Cardiac muscle cell (in vitro differentiated cells and primary cell): ENCODE results near the gene CTU2. TPM values are rescaled to one million over a fixed set of nuclear protein-coding genes. Genes with fewer than 3 reads are reported as not detected.

Source experiments
- DNase-seq, 2 donors: peaks; one replicate each; pipeline versions ENCODE4 v3.0.0 to v3.0.0-alpha.2; 2010 to 2017; ENCODE audit warnings: low read depth in 1 of 2, low spot score in 1 of 2
- H3K27ac ChIP-seq: fragments of 200-600 bp; sonication (generic); 2 replicates; pipeline ENCODE4 v1.5.1; 2016
- H3K27me3 ChIP-seq: fragments of 200-600 bp; sonication (generic); 2 replicates; pipeline ENCODE4 v1.6.0; 2016; ENCODE audit warnings: control low read depth
- H3K36me3 ChIP-seq: fragments of 200-600 bp; sonication (generic); 2 replicates; pipeline ENCODE4 v1.5.1; 2016; ENCODE audit warnings: control low read depth
- H3K4me1 ChIP-seq: fragments of 200-600 bp; sonication (generic); 2 replicates; pipeline ENCODE4 v1.8.1; 2017; ENCODE audit warnings: low read depth, mild to moderate bottlenecking, mixed run types
- H3K4me3 ChIP-seq: fragments of 200-600 bp; sonication (generic); 2 replicates; pipeline ENCODE4 v1.5.1; 2016; ENCODE audit warnings: mild to moderate bottlenecking
- H3K9me3 ChIP-seq: fragments of 200-600 bp; sonication (generic); 2 replicates; pipeline ENCODE4 v1.5.1; 2017; ENCODE audit warnings: low read depth, mild to moderate bottlenecking, control low read depth
- polyA plus RNA-seq: library from polyadenylated mRNA; unstranded; fragments of >200 nt; fragmentation: Nextera tagmentation; extraction: Ambion mirVana; gene quantifications from 2 replicates; pipeline ENCODE4 v1.2.1, GENCODE V29; 2016
- total RNA-seq: library from RNA; depleted of rRNA; stranded (reverse); fragments of >200 nt; gene quantifications from 2 replicates; pipeline ENCODE4 v1.2.3, GENCODE V29; 2016
- TF ChIP-seq, protein P1 (sequence below): IDR thresholded peaks from 2 replicates; pipeline ENCODE4 v1.5.1; 2012; ENCODE audit warnings: low read depth, mild to moderate bottlenecking, low read length

The CTU2 gene
- total and polyA plus RNA-seq, 2 experiments from 2014 or later: 9.2 to 10.8 TPM

DNA sequence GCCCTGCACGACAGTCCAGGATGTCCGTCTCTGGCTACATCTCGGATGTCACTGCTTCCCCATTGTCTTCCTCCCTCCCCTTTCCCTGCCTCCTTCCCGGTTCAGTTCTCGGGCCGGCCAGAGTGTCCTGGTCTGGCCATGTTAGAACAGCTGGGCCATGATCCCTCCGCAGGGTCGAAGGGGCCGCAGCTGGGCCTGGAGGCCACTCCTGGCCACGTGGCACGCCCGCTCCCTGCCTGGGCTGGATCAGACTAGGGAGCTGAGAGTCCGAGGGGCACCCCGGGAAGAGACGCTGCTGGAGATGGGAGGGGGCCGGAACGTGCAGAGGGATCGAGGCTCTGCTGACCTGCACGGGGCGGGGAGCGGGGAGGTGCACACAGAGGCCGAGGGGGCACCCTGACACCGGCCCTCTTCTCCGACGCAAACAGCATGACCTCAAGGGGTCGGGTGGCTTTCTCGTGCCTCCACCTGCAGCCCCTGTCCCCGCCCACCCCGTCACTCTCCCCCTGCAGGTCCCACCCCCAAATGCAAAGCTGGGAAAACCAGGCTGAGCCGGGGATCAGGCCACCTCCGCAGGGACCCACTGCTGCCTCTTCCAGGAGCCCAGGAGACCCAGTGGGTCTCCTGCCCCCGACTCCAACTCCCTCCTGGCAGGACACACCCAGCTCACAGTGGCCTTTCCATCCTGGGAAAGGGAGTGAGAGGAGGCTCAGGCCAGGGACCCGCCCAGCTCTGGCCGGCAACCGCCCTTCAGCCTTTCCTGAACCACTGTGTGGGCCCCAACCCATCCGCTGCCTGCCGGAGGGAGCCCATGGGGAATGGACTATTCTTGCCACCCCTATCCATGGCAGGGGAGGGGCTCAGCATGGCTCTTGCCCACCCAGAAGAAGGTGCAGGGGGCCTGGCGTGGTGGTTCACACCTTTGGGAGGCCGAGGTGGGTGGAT is 38.5 kb downstream of the CTU2 start:
- Histone ChIP-seq H3K4me3 (no peak overlapping the region), H3K27me3 (no peaks in the 10 kb centered on the region), H3K36me3 (no peaks in the 10 kb centered on the region), H3K27ac (no peak overlapping the region), H3K4me1 (no peaks in the 10 kb centered on the region), H3K9me3 (no peaks in the 10 kb centered on the region)
- DNase-seq: no peak
- TF ChIP-seq, protein P1, sequence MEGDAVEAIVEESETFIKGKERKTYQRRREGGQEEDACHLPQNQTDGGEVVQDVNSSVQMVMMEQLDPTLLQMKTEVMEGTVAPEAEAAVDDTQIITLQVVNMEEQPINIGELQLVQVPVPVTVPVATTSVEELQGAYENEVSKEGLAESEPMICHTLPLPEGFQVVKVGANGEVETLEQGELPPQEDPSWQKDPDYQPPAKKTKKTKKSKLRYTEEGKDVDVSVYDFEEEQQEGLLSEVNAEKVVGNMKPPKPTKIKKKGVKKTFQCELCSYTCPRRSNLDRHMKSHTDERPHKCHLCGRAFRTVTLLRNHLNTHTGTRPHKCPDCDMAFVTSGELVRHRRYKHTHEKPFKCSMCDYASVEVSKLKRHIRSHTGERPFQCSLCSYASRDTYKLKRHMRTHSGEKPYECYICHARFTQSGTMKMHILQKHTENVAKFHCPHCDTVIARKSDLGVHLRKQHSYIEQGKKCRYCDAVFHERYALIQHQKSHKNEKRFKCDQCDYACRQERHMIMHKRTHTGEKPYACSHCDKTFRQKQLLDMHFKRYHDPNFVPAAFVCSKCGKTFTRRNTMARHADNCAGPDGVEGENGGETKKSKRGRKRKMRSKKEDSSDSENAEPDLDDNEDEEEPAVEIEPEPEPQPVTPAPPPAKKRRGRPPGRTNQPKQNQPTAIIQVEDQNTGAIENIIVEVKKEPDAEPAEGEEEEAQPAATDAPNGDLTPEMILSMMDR: no peak

DNA sequence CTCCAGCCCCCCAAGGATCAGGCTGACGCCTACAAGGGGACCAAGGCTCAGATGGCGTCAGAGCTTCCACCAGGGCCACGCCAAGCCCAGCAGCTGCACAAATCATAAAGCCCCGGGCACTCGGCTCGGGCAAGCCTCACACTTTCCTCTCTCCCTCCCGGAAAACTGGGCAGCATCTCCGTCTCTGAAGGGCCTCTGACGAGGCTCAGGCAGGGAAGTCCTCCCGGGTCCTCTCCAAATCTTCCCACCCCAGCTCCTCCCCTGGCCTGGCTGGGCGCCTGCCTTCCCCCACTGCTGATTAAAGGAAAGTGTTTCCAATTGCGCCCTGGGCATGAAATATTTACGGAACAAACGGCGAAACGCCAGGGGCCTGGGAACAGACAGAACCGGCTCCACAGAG is 40.2 kb downstream of the CTU2 start:
- Histone ChIP-seq H3K9me3 (no peaks in the 10 kb centered on the region), H3K27ac (no peak overlapping the region)

GRCh38 chr16:88747588-88748301 is 41.4 kb downstream of the CTU2 start:
- Histone ChIP-seq H3K27me3 (no peaks in the 10 kb centered on the region), H3K27ac (no peak overlapping the region), H3K9me3 (no peaks in the 10 kb centered on the region), H3K36me3 (no peaks in the 10 kb centered on the region), H3K4me1 (no peaks in the 10 kb centered on the region), H3K4me3 (no peak overlapping the region)
- peak in 1 of 2 donors; percentile 16 for DNase-seq
- TF ChIP-seq, protein P1: no peak

More for the DNA sequence above, 40.2 kb downstream of the CTU2 start:
- Histone ChIP-seq H3K4me1 (no peaks in the 10 kb centered on the region), H3K27me3 (no peaks in the 10 kb centered on the region), H3K4me3 (no peak overlapping the region), H3K36me3 (no peaks in the 10 kb centered on the region)
- TF ChIP-seq, protein P1: no peak
- DNase-seq: peak in 1 of 2 donors; percentile 51

- H3K9me3 ChIP-seq: no peaks in the 10 kb centered on the region
- no peak for DNase-seq
- TF ChIP-seq, protein P1: no peak
- no peaks in the 10 kb centered on the region for H3K27me3 ChIP-seq
- H3K27ac ChIP-seq: no peak overlapping the region
- H3K36me3 ChIP-seq: no peaks in the 10 kb centered on the region
- no peak overlapping the region for H3K4me3 ChIP-seq
- no peaks in the 10 kb centered on the region for H3K4me1 ChIP-seq
Measured at GRCh38 chr16:88748364-88748763, 42.1 kb downstream of the CTU2 start.

GRCh38 chr16:88749358-88749757 is 43.1 kb downstream of the CTU2 start:
- TF ChIP-seq, protein P1: no peak
- H3K4me1 ChIP-seq: no peaks in the 10 kb centered on the region
- no peaks in the 10 kb centered on the region for H3K36me3 ChIP-seq
- no peak overlapping the region for H3K4me3 ChIP-seq
- no peaks in the 10 kb centered on the region for H3K27me3 ChIP-seq
- H3K9me3 ChIP-seq: no peaks in the 10 kb centered on the region
- no peak for DNase-seq
- no peak overlapping the region for H3K27ac ChIP-seq
